Osteoblast (primary cell): ENCODE data around the gene TRABD2A. TPM values are rescaled to one million over a fixed set of nuclear protein-coding genes. Genes with fewer than 3 reads are reported as not detected.

ENCODE experiments used
- DNase-seq: peaks from one replicate; pipeline ENCODE4 v3.0.0; 2011; ENCODE audit warnings: low spot score, mixed read lengths; ENCODE audit not compliant: insufficient read length; ENCODE audit errors: missing footprints
- H2AFZ ChIP-seq: 2 replicates; pipeline ENCODE4 v1.6.0; 2011; ENCODE audit warnings: mild to moderate bottlenecking, low read length
- H3K27ac ChIP-seq: 2 replicates; pipeline ENCODE4 v1.5.1; 2011; ENCODE audit warnings: mild to moderate bottlenecking, low read depth, low read length, moderate library complexity
- H3K27me3 ChIP-seq: 2 replicates; pipeline ENCODE4 v1.6.0; 2012; ENCODE audit warnings: mild to moderate bottlenecking, control low read depth, inconsistent platforms, low read length, moderate library complexity; ENCODE audit not compliant: insufficient read depth
- H3K36me3 ChIP-seq: 2 replicates; pipeline ENCODE4 v1.5.1; 2011; ENCODE audit warnings: mild to moderate bottlenecking, low read length, control low read depth, moderate library complexity; ENCODE audit not compliant: insufficient read depth
- H3K4me1 ChIP-seq: 2 replicates; pipeline ENCODE4 v1.5.1; 2011; ENCODE audit warnings: mild to moderate bottlenecking, low read length, control low read depth, moderate library complexity; ENCODE audit not compliant: insufficient read depth
- H3K4me2 ChIP-seq: 2 replicates; pipeline ENCODE4 v1.6.0; 2011; ENCODE audit warnings: mild to moderate bottlenecking, low read length; ENCODE audit not compliant: insufficient read depth
- H3K4me3 ChIP-seq: fragments of 200-600 bp; sonication (generic); 3 replicates; pipeline ENCODE4 v1.5.1; 2012; ENCODE audit warnings: mild to moderate bottlenecking, low read length, inconsistent platforms; ENCODE audit not compliant: insufficient read depth
- H3K79me2 ChIP-seq: 2 replicates; pipeline ENCODE4 v1.6.0; 2012; ENCODE audit warnings: mild to moderate bottlenecking, low read length, control low read depth, inconsistent platforms; ENCODE audit not compliant: insufficient read depth
- H3K9me3 ChIP-seq: 2 replicates; pipeline ENCODE4 v1.5.1; 2011; ENCODE audit warnings: low read depth, low read length, control low read depth
- H4K20me1 ChIP-seq: 2 replicates; pipeline ENCODE4 v1.6.0; 2012; ENCODE audit warnings: mild to moderate bottlenecking, low read length, control low read depth; ENCODE audit not compliant: insufficient read depth
- total RNA-seq: library from RNA; depleted of rRNA; stranded (reverse); fragments of >200 nt; gene quantifications from 2 replicates; pipeline ENCODE4 v1.2.3, GENCODE V29; 2012
- TF ChIP-seq, protein P1 (sequence below): IDR thresholded peaks from 2 replicates; pipeline ENCODE4 v1.5.1; 2011; ENCODE audit warnings: mild to moderate bottlenecking, low read depth, low read length, moderate library complexity; ENCODE audit errors: extremely low read depth

TRABD2A gene
- total RNA-seq, 1 donor = 2.9 TPM

DNA sequence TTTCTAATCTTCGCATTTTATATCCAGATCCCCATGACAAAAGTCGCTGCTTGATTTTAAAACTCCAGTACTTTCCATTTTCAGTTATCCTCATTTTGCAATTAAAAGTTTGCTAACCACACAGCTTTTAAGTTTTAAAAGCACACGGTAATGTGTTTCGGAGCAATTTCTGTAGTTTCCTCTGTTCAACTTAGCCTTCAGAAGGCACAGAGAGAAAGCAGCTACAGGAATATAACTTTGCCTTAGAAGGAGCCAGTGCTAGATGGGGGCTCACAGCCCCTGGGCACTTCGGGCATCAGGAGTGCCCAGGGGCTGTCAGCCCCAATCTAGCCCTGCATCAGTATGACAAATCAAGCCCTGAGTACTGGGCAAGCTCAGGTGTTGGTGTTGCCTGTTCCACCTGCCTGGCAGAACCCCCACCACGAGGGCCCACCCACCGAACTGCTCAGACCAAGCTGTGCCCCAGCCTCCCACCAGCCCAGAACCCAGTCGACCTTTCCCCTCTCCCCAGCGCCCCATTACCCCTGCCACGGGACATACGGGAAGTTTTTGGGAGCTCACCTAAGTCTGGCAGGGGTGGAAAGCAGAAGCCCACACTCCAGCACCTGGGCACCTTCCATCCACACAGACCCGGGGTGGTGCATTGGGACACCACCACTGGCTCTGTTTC, 47.3 kb downstream of the TRABD2A start:
- Histone ChIP-seq H2AFZ (no peak overlapping the region), H3K79me2 (no peaks in the 10 kb centered on the region), H4K20me1 (no peaks in the 10 kb centered on the region), H3K4me2 (no peak overlapping the region), H3K9me3 (peaks cover 3% of the 10 kb centered on the region), H3K27ac (no peak overlapping the region), H3K36me3 (no peaks in the 10 kb centered on the region), H3K4me3 (no peak overlapping the region), H3K4me1 (peaks cover 6% of the 10 kb centered on the region), H3K27me3 (no peaks in the 10 kb centered on the region)
- TF ChIP-seq, protein P1, sequence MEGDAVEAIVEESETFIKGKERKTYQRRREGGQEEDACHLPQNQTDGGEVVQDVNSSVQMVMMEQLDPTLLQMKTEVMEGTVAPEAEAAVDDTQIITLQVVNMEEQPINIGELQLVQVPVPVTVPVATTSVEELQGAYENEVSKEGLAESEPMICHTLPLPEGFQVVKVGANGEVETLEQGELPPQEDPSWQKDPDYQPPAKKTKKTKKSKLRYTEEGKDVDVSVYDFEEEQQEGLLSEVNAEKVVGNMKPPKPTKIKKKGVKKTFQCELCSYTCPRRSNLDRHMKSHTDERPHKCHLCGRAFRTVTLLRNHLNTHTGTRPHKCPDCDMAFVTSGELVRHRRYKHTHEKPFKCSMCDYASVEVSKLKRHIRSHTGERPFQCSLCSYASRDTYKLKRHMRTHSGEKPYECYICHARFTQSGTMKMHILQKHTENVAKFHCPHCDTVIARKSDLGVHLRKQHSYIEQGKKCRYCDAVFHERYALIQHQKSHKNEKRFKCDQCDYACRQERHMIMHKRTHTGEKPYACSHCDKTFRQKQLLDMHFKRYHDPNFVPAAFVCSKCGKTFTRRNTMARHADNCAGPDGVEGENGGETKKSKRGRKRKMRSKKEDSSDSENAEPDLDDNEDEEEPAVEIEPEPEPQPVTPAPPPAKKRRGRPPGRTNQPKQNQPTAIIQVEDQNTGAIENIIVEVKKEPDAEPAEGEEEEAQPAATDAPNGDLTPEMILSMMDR = no peak
- no peak for DNase-seq

DNA sequence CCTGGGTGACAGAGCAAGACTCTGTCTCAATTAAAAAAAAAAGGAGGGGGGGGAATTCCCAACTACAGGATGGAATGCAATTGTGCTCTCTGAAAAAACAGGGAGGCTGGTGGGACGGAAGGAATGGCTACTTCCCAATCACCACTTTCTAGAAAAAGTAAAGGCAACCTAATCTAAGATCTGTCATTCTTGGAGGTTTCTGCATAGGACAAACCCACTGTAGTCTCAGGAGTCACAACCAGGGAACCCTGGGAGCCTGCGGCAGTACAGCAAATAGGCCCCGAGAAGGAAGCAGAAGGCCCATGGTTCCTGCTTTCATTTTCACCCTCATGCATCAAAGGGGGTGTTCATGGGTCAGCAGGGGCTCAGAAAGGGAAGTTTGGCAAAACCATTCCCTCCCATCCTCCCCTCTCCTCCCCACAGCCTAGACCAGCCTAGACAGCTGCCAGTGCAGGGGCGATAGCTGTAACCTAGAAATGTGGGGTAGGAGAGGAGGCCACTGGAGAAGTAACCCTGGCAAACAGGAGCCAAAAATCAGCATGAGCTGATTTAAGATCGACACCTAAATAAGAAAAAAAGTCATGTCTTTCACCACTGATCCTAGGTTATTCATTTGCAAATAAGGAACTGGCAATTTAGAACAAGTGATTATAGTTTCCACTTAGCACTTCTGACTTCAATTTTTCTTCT, 48.0 kb downstream of the TRABD2A start:
- peak overlapping the region; percentile 57 for H3K4me2 ChIP-seq
- H3K4me3 ChIP-seq = no peak overlapping the region
- H3K9me3 ChIP-seq = peaks cover 3% of the 10 kb centered on the region
- no peak for DNase-seq
- H3K36me3 ChIP-seq = no peaks in the 10 kb centered on the region
- H3K27ac ChIP-seq = no peak overlapping the region
- no peaks in the 10 kb centered on the region for H3K79me2 ChIP-seq
- no peaks in the 10 kb centered on the region for H4K20me1 ChIP-seq
- peak overlapping the region; percentile 65 for H2AFZ ChIP-seq
- no peaks in the 10 kb centered on the region for H3K27me3 ChIP-seq
- no peaks in the 10 kb centered on the region for H3K4me1 ChIP-seq
- TF ChIP-seq, protein P1 = no peak

DNA sequence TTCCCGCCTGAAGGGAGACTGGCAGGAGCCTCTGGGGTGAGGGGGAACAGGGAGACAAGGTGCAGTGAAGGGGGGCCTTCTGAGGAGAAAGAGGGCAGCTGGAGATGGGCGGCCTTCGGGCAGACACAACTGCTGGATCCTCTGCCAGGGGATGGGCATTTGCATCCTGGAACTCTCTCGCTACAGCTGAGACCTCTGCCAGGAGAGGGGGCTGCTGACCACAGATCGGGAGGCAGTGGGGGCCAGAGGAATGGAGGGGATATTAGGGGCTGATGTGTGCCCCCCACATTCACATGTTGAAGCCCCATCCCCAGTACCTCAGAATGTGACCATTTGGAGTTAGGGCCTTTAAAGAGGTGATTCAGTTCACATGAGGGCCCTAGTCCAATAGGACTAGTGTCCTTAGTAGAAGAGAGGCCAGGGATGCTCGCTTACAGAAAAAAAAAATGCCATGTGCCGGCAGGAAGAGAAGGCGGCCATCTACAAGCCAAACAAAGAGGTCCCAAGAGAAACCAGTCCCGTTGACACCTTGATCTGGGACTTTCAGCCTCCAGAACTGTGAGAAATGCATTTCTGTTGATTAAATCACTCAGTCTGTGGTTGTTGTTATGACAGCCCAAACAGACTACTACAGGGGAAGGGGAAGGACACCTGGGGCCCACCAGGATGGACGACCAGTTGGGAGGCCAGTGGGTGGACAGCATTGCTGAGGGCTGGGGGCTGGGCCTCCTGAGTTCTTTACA, 50.0 kb downstream of the TRABD2A start:
- no peak for DNase-seq
- Histone ChIP-seq H4K20me1 (no peaks in the 10 kb centered on the region), H3K4me1 (no peaks in the 10 kb centered on the region), H2AFZ (no peak overlapping the region), H3K36me3 (no peaks in the 10 kb centered on the region), H3K4me2 (no peak overlapping the region), H3K4me3 (no peak overlapping the region), H3K27me3 (no peaks in the 10 kb centered on the region), H3K79me2 (no peaks in the 10 kb centered on the region), H3K27ac (no peak overlapping the region), H3K9me3 (no peaks in the 10 kb centered on the region)
- TF ChIP-seq, protein P1 = no peak

DNA sequence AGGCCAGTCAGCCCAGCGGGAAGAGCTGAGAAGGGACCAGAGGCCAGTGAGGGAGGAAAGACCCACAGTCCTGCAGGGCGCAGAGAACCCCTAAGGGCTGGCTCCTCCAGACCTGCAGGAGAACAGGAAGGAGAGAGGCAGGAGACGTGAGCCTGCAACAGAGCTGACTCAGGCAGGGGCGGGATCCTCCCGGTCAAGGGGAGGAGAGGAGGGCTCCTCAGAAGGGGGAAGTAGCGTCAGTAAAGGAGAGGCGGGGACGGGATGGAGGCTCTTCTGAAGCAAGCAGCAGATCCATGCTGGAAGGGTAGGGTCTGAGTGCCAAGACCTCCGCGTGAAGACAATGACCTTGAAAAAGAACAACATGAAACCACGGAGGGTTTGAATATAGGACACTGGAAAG, 50.8 kb downstream of the TRABD2A start:
- TF ChIP-seq, protein P1 = no peak
- DNase-seq = no peak
- Histone ChIP-seq H4K20me1 (no peaks in the 10 kb centered on the region), H3K27ac (no peak overlapping the region), H3K4me2 (no peak overlapping the region), H3K9me3 (no peaks in the 10 kb centered on the region), H3K27me3 (no peaks in the 10 kb centered on the region), H3K79me2 (no peaks in the 10 kb centered on the region), H3K4me3 (no peak overlapping the region), H2AFZ (no peak overlapping the region), H3K4me1 (no peaks in the 10 kb centered on the region), H3K36me3 (no peaks in the 10 kb centered on the region)
